B cell (primary cell): ENCODE data around the gene TMEM239. TPM values are rescaled to one million over a fixed set of nuclear protein-coding genes. Genes with fewer than 3 reads are reported as not detected.

Experiments
- ATAC-seq: fragments of 200-7000 bp; cut with Tn5 transposase; one replicate; pipeline ENCODE4 v1.10.0; 2021; ENCODE audit warnings: low read depth, mild to moderate bottlenecking, moderate number of reproducible peaks, moderate library complexity
- CTCF ChIA-PET: fragments of 350-600 bp; sonication (Branson Sonifier 250); formaldehyde crosslinking; loops from one replicate; lab custom pipeline; 2021; ENCODE audit warnings: antibody characterized with exemption, inconsistent platforms; lab: Charles Lee
- POLR2A ChIA-PET: fragments of 350-600 bp; sonication (Branson Sonifier 250); formaldehyde crosslinking; loops from one replicate; lab custom pipeline; 2021; ENCODE audit warnings: antibody characterized with exemption; lab: Charles Lee
- DNase-seq: peaks from one replicate; pipeline ENCODE4 v3.0.0; 2013
- H2AFZ ChIP-seq: 2 replicates; pipeline ENCODE4 v1.6.1; 2012; ENCODE audit warnings: mild to moderate bottlenecking, low read depth, low read length; ENCODE audit not compliant: insufficient read depth, poor library complexity, severe bottlenecking
- H3K27ac ChIP-seq, 2 donors: 1 replicate in 1 of 2; 2 replicates in 1 of 2; pipeline ENCODE4 v1.5.1; 2012 to 2013; ENCODE audit warnings: low read length in 2 of 2, mild to moderate bottlenecking in 2 of 2, moderate library complexity in 1 of 2
- H3K27me3 ChIP-seq, 4 experiments: fragments of 200-600 bp in 1 of 4; sonication (generic) in 1 of 4; replicated peaks in 1 of 4; 1 replicate in 2 of 4; 2 replicates in 2 of 4; pipeline versions ENCODE4 v1.6.1 to v1.7.0; 2013 to 2016; ENCODE audit warnings: low read length in 3 of 4, mild to moderate bottlenecking in 2 of 4, mixed read lengths in 1 of 4, moderate library complexity in 1 of 4; ENCODE audit not compliant: insufficient read depth in 4 of 4, control insufficient read depth in 3 of 4; ENCODE audit errors: control extremely low read depth in 1 of 4
- H3K36me3 ChIP-seq, 2 experiments: replicated peaks in 1 of 2; 1 replicate in 1 of 2; 2 replicates in 1 of 2; pipeline versions ENCODE4 v1.6.1 to v1.7.1; 2013; ENCODE audit warnings: low read length in 1 of 2; ENCODE audit not compliant: insufficient read depth in 2 of 2, control insufficient read depth in 1 of 2; ENCODE audit errors: control extremely low read depth in 1 of 2, extremely low read depth in 1 of 2
- H3K4me1 ChIP-seq, 2 donors: fragments of 200-600 bp in 1 of 2; sonication (generic) in 1 of 2; 1 replicate in 1 of 2; 2 replicates in 1 of 2; pipeline versions ENCODE4 v1.5.1 to v1.6.1; 2013 to 2017; ENCODE audit warnings: low read length in 2 of 2; ENCODE audit not compliant: control insufficient read depth in 2 of 2, insufficient read depth in 2 of 2
- H3K4me2 ChIP-seq: replicated peaks from 2 replicates; pipeline ENCODE3; 2012; ENCODE audit warnings: mild to moderate bottlenecking, low read depth, low read length; ENCODE audit not compliant: poor library complexity, severe bottlenecking
- H3K4me3 ChIP-seq, 5 experiments: fragments of 200-600 bp in 1 of 5; sonication (generic) in 1 of 5; 1 replicate in 3 of 5; 2 replicates in 2 of 5; pipeline versions ENCODE4 v1.5.1 to v1.7.0; 2011 to 2016; ENCODE audit warnings: low read length in 4 of 5, mild to moderate bottlenecking in 4 of 5, low read depth in 2 of 5, control low read depth in 1 of 5, moderate library complexity in 1 of 5; ENCODE audit not compliant: insufficient read depth in 1 of 5; ENCODE audit errors: control extremely low read depth in 1 of 5, extremely low read depth in 1 of 5
- H3K79me2 ChIP-seq: fragments of 200-600 bp; sonication (generic); one replicate; pipeline ENCODE4 v1.6.0; 2016; ENCODE audit warnings: low read length; ENCODE audit not compliant: control insufficient read depth, insufficient read depth
- H3K9ac ChIP-seq: fragments of 200-600 bp; sonication (generic); 2 replicates; pipeline ENCODE4 v1.6.1; 2017; ENCODE audit warnings: mild to moderate bottlenecking, low read length, moderate library complexity
- H3K9me3 ChIP-seq, 3 donors: one replicate each; pipeline versions ENCODE4 v1.6.1 to v1.7.1; 2013; ENCODE audit warnings: low read length in 2 of 3; ENCODE audit not compliant: control insufficient read depth in 2 of 3, insufficient read depth in 1 of 3; ENCODE audit errors: control extremely low read depth in 1 of 3
- H4K20me1 ChIP-seq: 2 replicates; pipeline ENCODE4 v1.6.0; 2012; ENCODE audit warnings: mild to moderate bottlenecking, low read length; ENCODE audit not compliant: insufficient read depth, control insufficient read depth, poor library complexity, severe bottlenecking
- H3K27ac Mint-ChIP-seq: one replicate; pipeline ENCODE4 v1.8.0; 2021; ENCODE audit warnings: mixed read lengths
- H3K27me3 Mint-ChIP-seq: one replicate; pipeline ENCODE4 v1.8.0; 2021; ENCODE audit warnings: mixed read lengths
- H3K4me1 Mint-ChIP-seq: one replicate; pipeline ENCODE4 v1.8.0; 2021; ENCODE audit warnings: mixed read lengths
- H3K4me3 Mint-ChIP-seq: one replicate; pipeline ENCODE4 v1.8.0; 2021; ENCODE audit warnings: mixed read lengths
- H3K9me3 Mint-ChIP-seq: one replicate; pipeline ENCODE4 v1.8.0; 2022; ENCODE audit warnings: mixed read lengths; ENCODE audit not compliant: insufficient read depth
- EZH2 ChIP-seq: IDR thresholded peaks from 2 replicates; pipeline ENCODE4 v1.6.1; 2012; ENCODE audit warnings: borderline replicate concordance, low read depth, mild to moderate bottlenecking, moderate library complexity, low read length; ENCODE audit not compliant: insufficient read depth, poor library complexity, severe bottlenecking
- WGBS: methylation state at CpG from one replicate; pipeline ENCODE4 v1.1.5; 2013; ENCODE audit warnings: missing lambda C conversion rate; ENCODE audit not compliant: insufficient coverage; 5-methylcytosine and 5-hydroxymethylcytosine counted together
- intact Hi-C: fragments of 100-400 bp; cut with micrococcal nuclease; formaldehyde crosslinking; loops from one replicate; pipeline ENCODE4 v1.10.0; 2022
- polyA plus RNA-seq: library from polyadenylated mRNA; depleted of rRNA; stranded (reverse); fragments of >200 nt; gene quantifications from 2 replicates; pipeline ENCODE4 v1.2.3, GENCODE V29; 2012
- total RNA-seq, 2 donors: library from RNA; stranded (reverse); fragments of 120-200 nt in 1 of 2; gene quantifications; 1 replicate in 1 of 2; 2 replicates in 1 of 2; pipeline versions ENCODE4 v1.2.3 to v1.2.4, GENCODE V29; 2013 to 2022
- TF ChIP-seq, protein P1 (sequence below): fragments of 200-600 bp; IDR thresholded peaks from one replicate; pipeline ENCODE4 v1.8.0; 2022; ENCODE audit warnings: antibody characterized with exemption, mild to moderate bottlenecking

The TMEM239 gene
- total and polyA plus RNA-seq, 2 donors (not counting 1 experiment from before 2014, with no cell fraction given), result not detected

DNA sequence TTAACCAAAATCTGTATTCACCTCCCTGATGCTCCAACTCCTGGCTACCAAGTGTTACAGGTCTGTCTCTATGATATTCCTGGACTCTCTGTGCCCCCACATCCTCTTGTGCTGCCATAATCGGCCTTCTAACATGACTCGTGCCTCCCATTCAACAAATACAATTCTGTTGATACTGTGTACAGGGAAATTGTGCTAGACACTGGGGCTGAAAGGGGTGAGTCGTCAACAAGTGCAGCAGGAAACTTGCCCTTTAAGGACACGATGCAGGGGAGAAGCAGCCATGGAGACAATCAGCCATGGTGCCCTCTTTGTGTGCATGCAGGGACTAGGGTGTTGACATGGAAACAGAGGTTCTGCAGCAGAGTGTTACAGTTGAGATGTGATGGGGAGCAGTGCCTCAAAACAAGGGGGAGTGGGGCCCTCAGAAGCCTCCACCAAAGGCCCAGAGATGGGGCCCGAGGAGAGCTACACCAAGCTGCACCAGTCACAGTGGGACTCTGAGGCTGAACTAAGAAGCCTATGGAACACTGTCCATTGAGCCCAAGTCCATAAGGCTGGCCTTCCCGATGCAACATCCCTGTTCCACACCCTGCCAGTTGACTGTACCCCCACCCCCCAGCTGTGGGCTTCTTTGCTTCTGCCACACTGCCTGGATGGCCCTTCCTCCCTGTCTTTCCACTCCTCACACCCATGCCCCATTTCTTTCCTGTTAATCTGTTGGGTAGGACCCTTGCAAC is 21.2 kb downstream of the TMEM239 start:
- Mint-ChIP-seq H3K4me1 (peaks cover 22% of the 10 kb centered on the region), H3K4me3 (peak overlapping the region; percentile 45), H3K27ac (no peak overlapping the region), H3K9me3 (no peaks in the 10 kb centered on the region), H3K27me3 (no peaks in the 10 kb centered on the region)
- POLR2A ChIA-PET, result no interaction called here
- Histone ChIP-seq H3K27ac (no peak overlapping the region), H3K36me3 (no peaks in the 10 kb centered on the region), H3K9me3 (peaks cover 0 to 3% (median 0%) of the 10 kb centered on the region in 3 donors), H2AFZ (no peak overlapping the region), H3K9ac (no peak overlapping the region), H3K4me3 (no peak overlapping the region), H3K27me3 (no peaks in the 10 kb centered on the region), H3K79me2 (peaks cover 26% of the 10 kb centered on the region), H3K4me2 (no peak overlapping the region), H3K4me1 (peaks cover 16 to 27% of the 10 kb centered on the region in 2 donors), H4K20me1 (no peaks in the 10 kb centered on the region)
- CTCF ChIA-PET, result interaction anchor here (0.9 kb wide), 1 partner anchor 36 kb away, joined by 3 read pairs; no protein-coding TSS in a partner anchor
- TF ChIP-seq EZH2, result no peak
- TF ChIP-seq, protein P1, sequence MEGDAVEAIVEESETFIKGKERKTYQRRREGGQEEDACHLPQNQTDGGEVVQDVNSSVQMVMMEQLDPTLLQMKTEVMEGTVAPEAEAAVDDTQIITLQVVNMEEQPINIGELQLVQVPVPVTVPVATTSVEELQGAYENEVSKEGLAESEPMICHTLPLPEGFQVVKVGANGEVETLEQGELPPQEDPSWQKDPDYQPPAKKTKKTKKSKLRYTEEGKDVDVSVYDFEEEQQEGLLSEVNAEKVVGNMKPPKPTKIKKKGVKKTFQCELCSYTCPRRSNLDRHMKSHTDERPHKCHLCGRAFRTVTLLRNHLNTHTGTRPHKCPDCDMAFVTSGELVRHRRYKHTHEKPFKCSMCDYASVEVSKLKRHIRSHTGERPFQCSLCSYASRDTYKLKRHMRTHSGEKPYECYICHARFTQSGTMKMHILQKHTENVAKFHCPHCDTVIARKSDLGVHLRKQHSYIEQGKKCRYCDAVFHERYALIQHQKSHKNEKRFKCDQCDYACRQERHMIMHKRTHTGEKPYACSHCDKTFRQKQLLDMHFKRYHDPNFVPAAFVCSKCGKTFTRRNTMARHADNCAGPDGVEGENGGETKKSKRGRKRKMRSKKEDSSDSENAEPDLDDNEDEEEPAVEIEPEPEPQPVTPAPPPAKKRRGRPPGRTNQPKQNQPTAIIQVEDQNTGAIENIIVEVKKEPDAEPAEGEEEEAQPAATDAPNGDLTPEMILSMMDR, result no peak
- DNase-seq (no peak), ATAC-seq (no peak)
- WGBS, result 98% methylated on average over 4 of the region's 6 CpGs
- intact Hi-C loops, result no loop called here

- no peak overlapping the region for H3K27ac Mint-ChIP-seq
- Histone ChIP-seq H3K4me1 (peaks cover 16 to 27% of the 10 kb centered on the region in 2 donors), H3K9ac (no peak overlapping the region), H3K79me2 (peaks cover 26% of the 10 kb centered on the region), H2AFZ (no peak overlapping the region), H3K27ac (no peak overlapping the region), H3K4me2 (no peak overlapping the region), H4K20me1 (no peaks in the 10 kb centered on the region), H3K9me3 (peaks cover 0 to 3% (median 0%) of the 10 kb centered on the region in 3 donors), H3K4me3 (no peak overlapping the region), H3K36me3 (no peaks in the 10 kb centered on the region), H3K27me3 (no peaks in the 10 kb centered on the region)
- TF ChIP-seq, protein P1, result no peak
- TF ChIP-seq EZH2, result no peak
- intact Hi-C loops, result no loop called here
- H3K4me1 Mint-ChIP-seq, result peaks cover 22% of the 10 kb centered on the region
- no peaks in the 10 kb centered on the region for H3K9me3 Mint-ChIP-seq
- DNase-seq (peak; percentile 32), ATAC-seq (no peak)
- H3K27me3 Mint-ChIP-seq, result no peaks in the 10 kb centered on the region
- ChIA-PET CTCF (interaction anchor here (0.6 to 1.0 kb wide), 3 partner anchors 37 to 1679 kb away, joined by 3 read pairs; no protein-coding TSS in a partner anchor), POLR2A (no interaction called here)
- peak overlapping the region; percentile 70 for H3K4me3 Mint-ChIP-seq
- WGBS, result 72% methylated on average over 18 of the region's 19 CpGs
Observed at GRCh38 chr20:2838170-2838797, 22.1 kb downstream of the TMEM239 start.
